GM18907 (cell line): Measurements from ENCODE around the gene ZFAND3.

Source experiments
- ATAC-seq: cut with Tn5 transposase; IDR thresholded peaks from one replicate; pipeline ENCODE4 v1.9.1; 2021; ENCODE audit warnings: mild to moderate bottlenecking, moderate library complexity; ENCODE audit not compliant: unreplicated experiment

Gene ZFAND3

GRCh38 chr6:38146021-38146733 lies 326.6 kb downstream of the ZFAND3 start:
- ATAC-seq, result no peak

GRCh38 chr6:38146734-38147027 lies 327.2 kb downstream of the ZFAND3 start:
- ATAC-seq, result no peak

- no peak for ATAC-seq
These were observed 329.1 kb downstream of the ZFAND3 start for GRCh38 chr6:38148606-38149005.

- no peak for ATAC-seq
These were observed 330.0 kb downstream of the ZFAND3 start for GRCh38 chr6:38149531-38149930.

- no peak for ATAC-seq
These were observed 330.5 kb downstream of the ZFAND3 start for GRCh38 chr6:38150021-38150420.

GRCh38 chr6:38150681-38151296 lies 331.3 kb downstream of the ZFAND3 start:
- no peak for ATAC-seq

- ATAC-seq, result no peak
These were observed 332.3 kb downstream of the ZFAND3 start for GRCh38 chr6:38151580-38152500.

GRCh38 chr6:38152620-38153019 lies 333.1 kb downstream of the ZFAND3 start:
- no peak for ATAC-seq

GRCh38 chr6:38153076-38153797 lies 333.7 kb downstream of the ZFAND3 start:
- no peak for ATAC-seq

- ATAC-seq, result no peak
These were observed 334.3 kb downstream of the ZFAND3 start for GRCh38 chr6:38153798-38154345.

- ATAC-seq, result no peak
These were observed 335.2 kb downstream of the ZFAND3 start for GRCh38 chr6:38154731-38155130.

GRCh38 chr6:38155144-38155543 lies 335.6 kb downstream of the ZFAND3 start:
- ATAC-seq, result no peak

- ATAC-seq, result no peak
These were observed 336.2 kb downstream of the ZFAND3 start for GRCh38 chr6:38155621-38156204.

- ATAC-seq, result no peak
These were observed 337.5 kb downstream of the ZFAND3 start for GRCh38 chr6:38156818-38157565.

GRCh38 chr6:38157905-38158304 lies 338.4 kb downstream of the ZFAND3 start:
- ATAC-seq, result no peak

GRCh38 chr6:38158762-38159350 lies 339.3 kb downstream of the ZFAND3 start:
- no peak for ATAC-seq

GRCh38 chr6:38159596-38159995 lies 340.1 kb downstream of the ZFAND3 start:
- no peak for ATAC-seq

GRCh38 chr6:38160831-38161230 lies 341.3 kb downstream of the ZFAND3 start:
- ATAC-seq, result no peak

- ATAC-seq, result no peak
These were observed 341.8 kb downstream of the ZFAND3 start for GRCh38 chr6:38161331-38161730.
